Loucy (cell line): ENCODE results near the gene ZIC4.

Experiments
- H2AFZ ChIP-seq: fragments of 200-600 bp; sonication (generic); 2 replicates; pipeline ENCODE4 v1.6.0; 2016; ENCODE audit warnings: antibody characterized with exemption, mild to moderate bottlenecking, low read length, moderate library complexity
- H3F3A ChIP-seq: fragments of 200-600 bp; 2 replicates; pipeline ENCODE4 v1.6.0; 2016; ENCODE audit warnings: antibody characterized with exemption, low read depth, mild to moderate bottlenecking
- H3K27me3 ChIP-seq: fragments of 200-600 bp; sonication (generic); 2 replicates; pipeline ENCODE4 v1.6.1; 2014; ENCODE audit warnings: low read length, mild to moderate bottlenecking; ENCODE audit not compliant: insufficient read depth, poor library complexity, severe bottlenecking
- H3K36me3 ChIP-seq: fragments of 200-600 bp; sonication (generic); 2 replicates; pipeline ENCODE4 v1.6.1; 2016; ENCODE audit warnings: low read length; ENCODE audit not compliant: insufficient read depth
- H3K4me1 ChIP-seq: fragments of 200-600 bp; sonication (generic); 2 replicates; pipeline ENCODE4 v1.5.1; 2014; ENCODE audit warnings: low read length, mild to moderate bottlenecking; ENCODE audit not compliant: insufficient read depth, poor library complexity, severe bottlenecking
- H3K4me2 ChIP-seq: fragments of 200-600 bp; sonication (generic); 2 replicates; pipeline ENCODE4 v1.6.0; 2014; ENCODE audit warnings: antibody characterized with exemption, low read length, low read depth, mild to moderate bottlenecking; ENCODE audit not compliant: poor library complexity, severe bottlenecking
- H3K4me3 ChIP-seq: fragments of 200-600 bp; sonication (generic); 2 replicates; pipeline ENCODE4 v1.5.1; 2014; ENCODE audit warnings: low read length, mild to moderate bottlenecking, mixed read lengths; ENCODE audit not compliant: poor library complexity, severe bottlenecking
- H3K79me2 ChIP-seq: fragments of 200-600 bp; sonication (generic); 2 replicates; pipeline ENCODE4 v1.6.1; 2014; ENCODE audit warnings: low read length; ENCODE audit not compliant: insufficient read depth
- H3K9ac ChIP-seq: fragments of 200-600 bp; sonication (generic); 2 replicates; pipeline ENCODE4 v1.6.0; 2014; ENCODE audit warnings: mild to moderate bottlenecking, low read depth, low read length, moderate library complexity; ENCODE audit not compliant: poor library complexity, severe bottlenecking
- H3K9me2 ChIP-seq: fragments of 200-600 bp; sonication (generic); replicated peaks from 2 replicates; pipeline ENCODE4 v1.6.1; 2016; ENCODE audit warnings: low read depth, low read length, mixed read lengths
- H3K9me3 ChIP-seq: fragments of 200-600 bp; sonication (generic); 2 replicates; pipeline ENCODE4 v1.6.1; 2014; ENCODE audit warnings: mild to moderate bottlenecking, antibody characterized with exemption, low read length, low read depth; ENCODE audit not compliant: insufficient read depth
- H4K20me1 ChIP-seq: fragments of 200-600 bp; sonication (generic); 2 replicates; pipeline ENCODE4 v1.6.0; 2014; ENCODE audit warnings: antibody characterized with exemption, low read length, mild to moderate bottlenecking; ENCODE audit not compliant: insufficient read depth, poor library complexity, severe bottlenecking
- EZH2phosphoT487 ChIP-seq: fragments of 200-600 bp; IDR thresholded peaks from 2 replicates; pipeline ENCODE4 v1.6.1; 2018; ENCODE audit warnings: antibody characterized with exemption, mild to moderate bottlenecking, moderate library complexity, borderline replicate concordance
- TF ChIP-seq, protein P1 (sequence below): fragments of 200-600 bp; sonication (generic); conservative IDR thresholded peaks from 2 replicates; pipeline ENCODE4 v1.5.1; 2014; ENCODE audit warnings: mild to moderate bottlenecking, antibody characterized with exemption, low read length

The ZIC4 gene

GRCh38 chr3:147369231-147369630 is 37.1 kb downstream of the ZIC4 start:
- Histone ChIP-seq H3F3A (no peaks in the 10 kb centered on the region), H4K20me1 (no peaks in the 10 kb centered on the region), H3K36me3 (no peaks in the 10 kb centered on the region), H3K9ac (no peak overlapping the region), H3K9me2 (no peaks in the 10 kb centered on the region), H3K79me2 (no peaks in the 10 kb centered on the region), H3K4me2 (no peak overlapping the region), H3K9me3 (no peaks in the 10 kb centered on the region), H3K4me3 (no peak overlapping the region), H3K27me3 (peaks cover 17% of the 10 kb centered on the region), H2AFZ (no peak overlapping the region), H3K4me1 (no peaks in the 10 kb centered on the region)
- TF ChIP-seq, protein P1, sequence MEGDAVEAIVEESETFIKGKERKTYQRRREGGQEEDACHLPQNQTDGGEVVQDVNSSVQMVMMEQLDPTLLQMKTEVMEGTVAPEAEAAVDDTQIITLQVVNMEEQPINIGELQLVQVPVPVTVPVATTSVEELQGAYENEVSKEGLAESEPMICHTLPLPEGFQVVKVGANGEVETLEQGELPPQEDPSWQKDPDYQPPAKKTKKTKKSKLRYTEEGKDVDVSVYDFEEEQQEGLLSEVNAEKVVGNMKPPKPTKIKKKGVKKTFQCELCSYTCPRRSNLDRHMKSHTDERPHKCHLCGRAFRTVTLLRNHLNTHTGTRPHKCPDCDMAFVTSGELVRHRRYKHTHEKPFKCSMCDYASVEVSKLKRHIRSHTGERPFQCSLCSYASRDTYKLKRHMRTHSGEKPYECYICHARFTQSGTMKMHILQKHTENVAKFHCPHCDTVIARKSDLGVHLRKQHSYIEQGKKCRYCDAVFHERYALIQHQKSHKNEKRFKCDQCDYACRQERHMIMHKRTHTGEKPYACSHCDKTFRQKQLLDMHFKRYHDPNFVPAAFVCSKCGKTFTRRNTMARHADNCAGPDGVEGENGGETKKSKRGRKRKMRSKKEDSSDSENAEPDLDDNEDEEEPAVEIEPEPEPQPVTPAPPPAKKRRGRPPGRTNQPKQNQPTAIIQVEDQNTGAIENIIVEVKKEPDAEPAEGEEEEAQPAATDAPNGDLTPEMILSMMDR: no peak
- no peak for TF ChIP-seq EZH2phosphoT487

DNA sequence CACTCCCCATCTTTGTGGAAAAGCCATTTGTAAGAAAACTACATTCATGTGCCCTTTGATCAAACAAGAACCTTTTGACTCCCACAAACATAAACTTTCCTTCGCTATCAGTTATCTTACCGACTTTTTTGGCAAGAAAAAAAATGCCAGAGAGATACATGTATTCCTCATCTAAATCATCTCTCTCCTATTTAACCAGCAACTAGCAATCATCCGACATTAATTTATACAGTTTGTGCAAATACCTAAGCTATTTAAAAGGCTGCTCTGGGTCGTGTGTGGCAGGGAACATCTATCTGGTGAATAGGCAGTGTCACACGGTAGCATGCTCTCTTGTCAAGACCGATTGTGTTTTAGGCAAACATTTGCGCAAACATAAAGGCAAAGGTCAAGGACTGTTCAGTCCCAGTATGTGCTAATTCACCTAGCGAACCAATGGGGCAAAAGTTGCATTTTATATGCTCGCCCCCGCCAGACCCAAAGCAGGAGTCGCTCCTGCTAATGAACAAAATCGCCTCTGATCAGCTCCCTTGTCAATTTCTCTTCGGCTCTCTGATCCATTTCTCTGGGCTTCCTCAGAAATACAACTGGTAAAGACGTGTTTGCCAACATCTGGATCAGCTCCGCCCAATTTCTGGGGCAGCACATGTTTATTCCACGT is 37.7 kb downstream of the ZIC4 start:
- Histone ChIP-seq H3K4me2 (no peak overlapping the region), H3K4me1 (no peaks in the 10 kb centered on the region), H3K4me3 (no peak overlapping the region), H2AFZ (no peak overlapping the region), H3K79me2 (no peaks in the 10 kb centered on the region), H3K9ac (no peak overlapping the region), H3F3A (no peaks in the 10 kb centered on the region), H3K9me2 (no peaks in the 10 kb centered on the region), H3K9me3 (no peaks in the 10 kb centered on the region), H3K36me3 (no peaks in the 10 kb centered on the region), H3K27me3 (peaks cover 17% of the 10 kb centered on the region), H4K20me1 (no peaks in the 10 kb centered on the region)
- TF ChIP-seq, protein P1: no peak
- no peak for TF ChIP-seq EZH2phosphoT487

DNA sequence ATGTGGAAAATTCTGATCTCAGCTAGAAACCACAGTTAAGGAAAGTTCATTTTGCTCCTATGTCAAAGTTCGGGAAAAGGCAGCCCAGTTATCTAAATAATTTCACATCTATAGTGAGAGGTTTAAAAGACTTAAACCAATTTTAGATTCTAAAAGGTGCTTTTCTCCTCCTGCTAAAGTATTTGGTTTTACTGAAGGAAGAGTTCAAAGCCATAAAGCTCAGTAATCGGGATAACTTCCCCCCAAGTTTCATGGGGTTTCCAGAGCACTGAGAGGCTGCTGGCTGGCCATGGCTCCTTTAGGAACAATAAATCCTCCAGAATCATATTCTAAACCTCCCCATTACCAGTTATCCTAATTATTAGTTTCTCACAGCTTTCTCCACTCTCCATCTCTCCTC is 38.2 kb downstream of the ZIC4 start:
- Histone ChIP-seq H3F3A (no peaks in the 10 kb centered on the region), H3K4me2 (no peak overlapping the region), H3K4me1 (no peaks in the 10 kb centered on the region), H3K79me2 (no peaks in the 10 kb centered on the region), H3K9me2 (no peaks in the 10 kb centered on the region), H3K9me3 (no peaks in the 10 kb centered on the region), H2AFZ (no peak overlapping the region), H4K20me1 (no peaks in the 10 kb centered on the region), H3K4me3 (no peak overlapping the region), H3K27me3 (peaks cover 17% of the 10 kb centered on the region), H3K9ac (no peak overlapping the region), H3K36me3 (no peaks in the 10 kb centered on the region)
- TF ChIP-seq EZH2phosphoT487: no peak
- TF ChIP-seq, protein P1: no peak
